ENCODE measurements around the gene MEF2A. TPM values are rescaled to one million over a fixed set of nuclear protein-coding genes. Genes with fewer than 3 reads are reported as not detected.
A peak's percentile ranks its signal among the peaks of the same experiment; 100 is the strongest.

Gene MEF2A
- total RNA-seq, 1 experiment from 2014 or later: 39.7 TPM

DNA sequence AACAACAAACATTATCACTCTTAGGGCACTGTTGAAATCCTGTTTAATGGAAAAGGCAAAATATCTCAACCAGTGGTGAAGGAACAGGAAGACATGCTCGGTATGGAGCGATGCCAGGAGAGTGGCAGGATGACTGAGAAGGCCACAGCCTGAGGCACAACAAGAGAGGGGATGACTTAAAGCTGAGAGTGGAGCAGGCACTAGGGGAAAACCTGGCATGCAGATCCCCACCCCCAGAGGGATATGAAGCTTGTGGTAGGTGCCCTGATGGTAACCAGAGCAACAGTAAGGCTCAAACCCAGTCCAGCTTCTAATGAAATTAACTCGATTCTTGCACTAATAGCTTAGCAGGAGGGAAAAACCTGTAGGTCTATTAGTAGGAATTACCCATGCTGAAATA is 127.0 kb downstream of the MEF2A start:
- DNase-seq (ENCODE audit: low read depth in 1 of 2, low spot score in 2 of 2): no peak
- no peak overlapping the region for H3K4me3 ChIP-seq
- no peaks in the 10 kb centered on the region for H3K4me1 ChIP-seq (replicated peaks)
- H3K9me3 ChIP-seq (replicated peaks): no peaks in the 10 kb centered on the region
- H3K27me3 ChIP-seq (replicated peaks): no peaks in the 10 kb centered on the region
- H3K36me3 ChIP-seq: peaks cover 34% of the 10 kb centered on the region
- no peak overlapping the region for H3K27ac ChIP-seq

- Histone ChIP-seq H3K27me3 (replicated peaks) (no peaks in the 10 kb centered on the region), H3K36me3 (peaks cover 20% of the 10 kb centered on the region), H3K27ac (no peak overlapping the region), H3K9me3 (replicated peaks) (no peaks in the 10 kb centered on the region), H3K4me3 (no peak overlapping the region), H3K4me1 (replicated peaks) (no peaks in the 10 kb centered on the region)
- no peak for DNase-seq (ENCODE audit: low read depth in 1 of 2, low spot score in 2 of 2)
These were observed 130.3 kb downstream of the MEF2A start for GRCh38 chr15:99696096-99696495.

DNA sequence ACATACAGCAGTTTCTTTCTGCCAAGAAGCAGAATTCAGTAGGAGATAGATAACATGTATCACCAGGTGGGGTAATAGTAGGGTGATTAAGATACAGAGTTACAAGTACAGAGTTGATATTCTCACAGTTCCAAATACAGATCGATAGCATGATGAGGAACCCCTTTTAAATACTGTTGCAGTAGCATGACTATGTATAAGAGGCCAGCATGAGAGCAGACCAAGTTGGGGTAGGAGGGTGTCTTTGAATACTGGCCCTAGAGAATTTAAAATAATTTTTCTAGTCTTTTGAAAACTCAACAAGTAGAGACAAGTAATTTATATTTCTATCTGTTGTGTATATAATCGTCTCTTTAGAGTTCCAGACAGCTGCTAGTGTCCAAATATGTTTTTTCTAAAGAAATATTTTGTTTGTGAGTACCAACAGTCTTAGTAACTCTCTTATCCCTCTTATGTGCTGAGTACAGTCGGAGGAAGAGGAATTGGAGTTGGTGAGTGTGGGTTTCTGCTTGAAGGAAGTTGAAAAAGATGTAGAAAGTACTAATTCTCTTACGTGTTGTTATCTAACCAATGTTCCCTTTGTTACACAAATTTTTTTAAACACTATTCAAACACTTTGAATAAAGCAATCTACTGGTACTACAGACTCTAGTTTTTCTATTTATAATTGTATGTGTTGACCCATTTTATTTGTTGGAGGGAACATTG is 137.3 kb downstream of the MEF2A start:
- H3K27ac ChIP-seq: peak overlapping the region; percentile 83
- H3K9me3 ChIP-seq (replicated peaks): no peaks in the 10 kb centered on the region
- no peaks in the 10 kb centered on the region for H3K36me3 ChIP-seq
- no peaks in the 10 kb centered on the region for H3K27me3 ChIP-seq (replicated peaks)
- H3K4me3 ChIP-seq: no peak overlapping the region; the same call in 1 of the 2 replicates
- no peak for DNase-seq (ENCODE audit: low read depth in 1 of 2, low spot score in 2 of 2)
- peaks cover 23% of the 10 kb centered on the region for H3K4me1 ChIP-seq (replicated peaks)

- Histone ChIP-seq H3K27ac (peak overlapping the region; percentile 83), H3K36me3 (no peaks in the 10 kb centered on the region), H3K4me3 (peak overlapping the region; percentile 0; the same call in 1 of the 2 replicates), H3K4me1 (replicated peaks) (peaks cover 31% of the 10 kb centered on the region), H3K9me3 (replicated peaks) (no peaks in the 10 kb centered on the region), H3K27me3 (replicated peaks) (no peaks in the 10 kb centered on the region)
- peak in 1 of 2 experiments; percentile 90 for DNase-seq (ENCODE audit: low read depth in 1 of 2, low spot score in 2 of 2)
These were observed 138.0 kb downstream of the MEF2A start for GRCh38 chr15:99703603-99704443.

GRCh38 chr15:99704444-99704838 is 138.7 kb downstream of the MEF2A start:
- peak overlapping the region; percentile 83 for H3K27ac ChIP-seq
- H3K4me3 ChIP-seq: no peak overlapping the region
- H3K27me3 ChIP-seq (replicated peaks): no peaks in the 10 kb centered on the region
- DNase-seq (ENCODE audit: low read depth in 1 of 2, low spot score in 2 of 2): peak in 1 of 2 experiments; percentile 78
- H3K36me3 ChIP-seq: no peaks in the 10 kb centered on the region
- H3K9me3 ChIP-seq (replicated peaks): no peaks in the 10 kb centered on the region
- H3K4me1 ChIP-seq (replicated peaks): peaks cover 37% of the 10 kb centered on the region

- Histone ChIP-seq H3K4me1 (replicated peaks) (peaks cover 38% of the 10 kb centered on the region), H3K36me3 (peaks cover 15% of the 10 kb centered on the region), H3K9me3 (replicated peaks) (no peaks in the 10 kb centered on the region), H3K4me3 (no peak overlapping the region), H3K27me3 (replicated peaks) (no peaks in the 10 kb centered on the region), H3K27ac (no peak overlapping the region)
- no peak for DNase-seq (ENCODE audit: low read depth in 1 of 2, low spot score in 2 of 2)
These were observed 140.9 kb downstream of the MEF2A start for GRCh38 chr15:99706557-99707303.

DNA sequence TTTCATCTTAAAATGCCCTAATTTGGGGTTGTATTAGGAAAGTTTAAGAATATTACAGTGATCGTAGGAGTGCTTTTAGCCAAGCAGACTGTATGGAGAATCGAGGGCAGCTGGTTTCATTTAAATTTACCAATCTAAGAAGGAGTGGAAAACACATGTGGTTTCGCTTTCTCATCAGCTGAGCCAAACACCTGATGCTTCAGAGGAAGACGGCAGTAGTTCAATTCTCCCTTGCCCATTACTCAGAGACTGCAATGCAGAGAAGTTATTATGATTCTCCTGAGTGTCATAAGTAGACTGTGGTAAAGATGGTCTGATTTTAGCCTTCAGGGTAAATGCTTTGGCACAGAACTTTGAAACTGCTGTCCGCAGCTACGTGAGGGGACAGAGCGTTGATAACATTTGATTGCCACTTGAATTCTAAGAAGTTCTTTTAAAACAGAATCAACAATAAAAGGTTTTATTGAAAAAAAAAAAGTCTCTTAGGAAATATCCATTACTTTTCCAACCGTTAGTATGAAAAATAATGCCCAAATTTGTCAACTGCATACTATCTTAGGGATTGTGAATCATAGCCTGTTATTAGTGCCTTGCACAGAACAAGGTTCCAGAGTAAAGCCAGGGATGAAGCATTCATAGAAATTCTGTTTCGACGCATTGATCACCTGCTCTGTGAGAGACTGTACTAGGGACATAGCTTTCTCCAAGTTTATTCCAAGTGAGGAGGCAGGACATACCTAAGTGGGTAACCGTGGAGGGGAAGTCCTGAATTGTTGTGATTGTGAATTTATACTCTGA is 141.9 kb downstream of the MEF2A start:
- no peaks in the 10 kb centered on the region for H3K27me3 ChIP-seq (replicated peaks)
- peaks cover 38% of the 10 kb centered on the region for H3K4me1 ChIP-seq (replicated peaks)
- peaks cover 25% of the 10 kb centered on the region for H3K36me3 ChIP-seq
- no peak overlapping the region for H3K4me3 ChIP-seq
- H3K9me3 ChIP-seq (replicated peaks): no peaks in the 10 kb centered on the region
- H3K27ac ChIP-seq: 0 out of 2 replicates have a peak overlapping the region, but pooled peaks have one; percentile 12
- no peak for DNase-seq (ENCODE audit: low read depth in 1 of 2, low spot score in 2 of 2)

- Histone ChIP-seq H3K27me3 (replicated peaks) (no peaks in the 10 kb centered on the region), H3K36me3 (peaks cover 30% of the 10 kb centered on the region), H3K27ac (0 out of 2 replicates have a peak overlapping the region, but pooled peaks have one; percentile 12), H3K4me1 (replicated peaks) (peaks cover 31% of the 10 kb centered on the region), H3K4me3 (no peak overlapping the region), H3K9me3 (replicated peaks) (no peaks in the 10 kb centered on the region)
- peak; percentile 75 to 91 for DNase-seq (ENCODE audit: low read depth in 1 of 2, low spot score in 2 of 2)
These were observed 142.8 kb downstream of the MEF2A start for GRCh38 chr15:99708563-99708962.

DNA sequence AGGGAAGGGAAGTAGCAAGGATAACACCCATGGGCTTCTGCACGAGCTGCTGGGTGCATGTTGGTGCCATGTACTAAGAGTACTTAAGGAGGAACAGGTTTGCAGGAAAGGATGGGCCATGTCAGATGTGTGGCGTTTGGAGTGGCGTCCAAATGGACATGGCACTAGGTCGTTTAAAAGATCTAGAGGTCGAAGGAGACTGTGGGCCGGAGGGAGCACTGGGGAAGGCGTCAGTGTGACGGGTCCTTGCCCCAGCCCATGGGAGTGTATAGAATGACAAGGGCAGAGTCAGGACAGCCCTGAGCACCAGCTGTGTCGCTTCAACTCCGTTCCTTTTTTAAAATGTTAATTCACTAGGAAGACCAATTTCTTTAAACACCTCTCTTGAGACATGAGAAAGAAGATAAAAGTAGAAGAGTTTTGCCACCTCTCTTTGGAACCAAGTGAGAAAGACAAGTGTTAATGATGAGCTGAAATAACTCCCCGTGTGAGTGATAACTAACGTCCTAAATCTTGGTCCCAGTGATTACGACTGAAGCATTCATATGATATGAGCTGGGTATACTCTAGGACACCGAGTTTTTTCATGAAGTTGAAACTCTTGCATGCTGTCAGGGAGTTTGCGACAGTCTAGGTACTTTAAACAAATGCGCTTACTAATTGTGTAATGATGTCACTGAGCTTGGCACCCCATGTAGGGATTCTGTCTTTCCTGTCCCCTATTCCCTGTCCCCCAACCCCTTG is 143.6 kb downstream of the MEF2A start:
- peaks cover 26% of the 10 kb centered on the region for H3K4me1 ChIP-seq (replicated peaks)
- DNase-seq (ENCODE audit: low read depth in 1 of 2, low spot score in 2 of 2): no peak
- H3K36me3 ChIP-seq: peaks cover 30% of the 10 kb centered on the region
- H3K4me3 ChIP-seq: no peak overlapping the region
- H3K27me3 ChIP-seq (replicated peaks): no peaks in the 10 kb centered on the region
- H3K27ac ChIP-seq: no peak overlapping the region
- H3K9me3 ChIP-seq (replicated peaks): no peaks in the 10 kb centered on the region

GRCh38 chr15:99711625-99712024 is 145.8 kb downstream of the MEF2A start:
- Histone ChIP-seq H3K36me3 (peaks cover 33% of the 10 kb centered on the region), H3K27me3 (replicated peaks) (no peaks in the 10 kb centered on the region), H3K27ac (no peak overlapping the region), H3K4me3 (no peak overlapping the region), H3K4me1 (replicated peaks) (peaks cover 26% of the 10 kb centered on the region), H3K9me3 (replicated peaks) (no peaks in the 10 kb centered on the region)
- DNase-seq (ENCODE audit: low read depth in 1 of 2, low spot score in 2 of 2): no peak

- no peak overlapping the region for H3K27ac ChIP-seq
- H3K9me3 ChIP-seq (replicated peaks): no peaks in the 10 kb centered on the region
- peaks cover 21% of the 10 kb centered on the region for H3K4me1 ChIP-seq (replicated peaks)
- H3K36me3 ChIP-seq: peaks cover 33% of the 10 kb centered on the region
- no peak overlapping the region for H3K4me3 ChIP-seq
- H3K27me3 ChIP-seq (replicated peaks): no peaks in the 10 kb centered on the region
- no peak for DNase-seq (ENCODE audit: low read depth in 1 of 2, low spot score in 2 of 2)
These were observed 146.6 kb downstream of the MEF2A start for GRCh38 chr15:99712415-99712814.

DNA sequence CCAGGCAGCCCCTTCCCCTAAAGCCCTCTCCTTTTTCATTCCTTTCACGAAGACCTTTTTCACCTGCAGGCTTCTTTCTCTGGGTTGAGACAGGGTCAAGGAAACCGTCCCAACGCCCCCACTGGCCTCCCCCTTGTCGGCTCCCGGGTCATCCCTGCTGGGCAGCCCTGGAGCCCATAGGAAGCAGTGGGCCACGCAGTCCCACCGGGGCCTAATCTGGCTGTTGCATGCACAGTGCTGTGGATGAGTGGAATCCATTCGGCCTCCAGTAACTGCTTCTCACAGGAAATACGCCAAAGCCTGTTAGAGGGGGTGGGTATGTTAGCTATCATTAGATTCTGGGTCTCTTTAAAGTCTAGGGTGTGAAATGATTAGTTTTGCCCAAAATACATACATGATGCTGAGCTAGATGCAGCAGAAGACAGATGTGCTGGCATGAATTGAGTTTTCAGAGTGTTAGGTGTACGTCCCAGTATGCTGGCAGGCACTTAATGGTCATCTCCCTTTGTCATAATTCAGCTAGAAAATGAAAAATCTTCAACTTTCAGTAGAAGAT is 150.8 kb downstream of the MEF2A start:
- Histone ChIP-seq H3K27me3 (replicated peaks) (no peaks in the 10 kb centered on the region), H3K36me3 (peaks cover 19% of the 10 kb centered on the region), H3K4me3 (no peak overlapping the region), H3K4me1 (replicated peaks) (peaks cover 7% of the 10 kb centered on the region), H3K9me3 (replicated peaks) (no peaks in the 10 kb centered on the region), H3K27ac (no peak overlapping the region)
- no peak for DNase-seq (ENCODE audit: low read depth in 1 of 2, low spot score in 2 of 2)
